GM12864 (cell line): ENCODE results near the gene SYNE1.
"Not testable (repeated sequence)": the region's sequence is repeated elsewhere in the genome, so short reads cannot be mapped to it uniquely, and the experiment has no call there.

Experiments
- DNase-seq: peaks from one replicate; pipeline ENCODE4 v3.0.0-alpha.2; 2011; ENCODE audit warnings: low read depth
- H3K4me3 ChIP-seq: 2 replicates; pipeline ENCODE4 v1.5.1; 2011; ENCODE audit warnings: mild to moderate bottlenecking, low read depth, low read length, control low read depth
- CTCF ChIP-seq: IDR thresholded peaks from 2 replicates; pipeline ENCODE4 v1.5.1; 2011; ENCODE audit warnings: low read depth, mild to moderate bottlenecking, moderate library complexity, low read length, control low read depth, inconsistent platforms; ENCODE audit errors: missing control alignments

SYNE1 gene

GRCh38 chr6:152630832-152631231 is 6.3 kb downstream of the SYNE1 start:
- no peak for DNase-seq
- TF ChIP-seq CTCF = no peak
- H3K4me3 ChIP-seq = no peak overlapping the region

DNA sequence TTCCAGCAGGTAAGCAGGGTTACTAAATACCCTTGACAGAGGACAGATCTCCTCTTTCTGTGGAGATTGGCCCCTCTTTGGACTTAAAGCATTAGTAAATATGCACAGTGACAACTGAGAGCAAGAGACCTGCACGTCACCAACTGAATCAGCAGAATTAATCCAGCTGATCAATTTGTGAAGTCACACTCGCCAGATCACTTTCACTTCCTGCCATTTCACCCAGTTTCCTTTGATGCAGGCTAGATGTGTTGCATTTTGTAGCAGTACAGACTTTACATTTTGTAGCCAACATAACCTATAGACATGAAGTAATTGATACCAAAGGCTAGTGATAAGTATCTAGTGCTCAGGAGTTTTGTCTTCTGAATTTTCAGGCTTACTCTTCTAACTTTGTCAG is 11.9 kb downstream of the SYNE1 start:
- no peak for DNase-seq
- H3K4me3 ChIP-seq = no peak overlapping the region
- TF ChIP-seq CTCF = no peak

- not testable (repeated sequence) for H3K4me3 ChIP-seq, DNase-seq
These were observed 22.4 kb downstream of the SYNE1 start for GRCh38 chr6:152614776-152615175.

DNA sequence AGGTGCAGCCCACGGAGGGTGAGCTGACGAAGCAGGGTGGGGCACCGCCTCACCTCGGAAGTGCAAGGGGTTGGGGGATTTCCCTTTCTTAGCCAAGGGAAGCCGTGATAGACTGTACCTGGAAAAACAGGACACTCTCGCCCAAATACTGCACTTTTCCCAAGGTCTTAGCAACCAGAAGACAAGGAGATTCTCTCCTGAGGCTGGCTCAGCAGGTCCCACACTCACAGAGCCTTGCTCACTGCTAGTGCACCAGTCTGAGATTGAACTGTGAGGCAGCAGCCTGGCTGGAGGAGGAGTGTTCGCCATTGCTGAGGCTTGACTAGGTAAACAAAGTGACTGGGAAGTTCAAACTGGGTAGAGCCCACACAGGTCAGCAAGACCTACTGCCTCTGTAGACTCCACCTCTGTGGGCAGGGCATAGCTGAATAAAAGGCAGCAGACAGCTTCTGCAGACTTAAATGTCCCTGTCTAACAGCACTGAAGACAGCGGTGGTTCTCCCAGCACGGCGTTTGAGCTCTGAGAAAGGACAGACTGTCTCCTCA is 28.0 kb downstream of the SYNE1 start:
- no peak for TF ChIP-seq CTCF
- DNase-seq = no peak
- no peak overlapping the region for H3K4me3 ChIP-seq

DNA sequence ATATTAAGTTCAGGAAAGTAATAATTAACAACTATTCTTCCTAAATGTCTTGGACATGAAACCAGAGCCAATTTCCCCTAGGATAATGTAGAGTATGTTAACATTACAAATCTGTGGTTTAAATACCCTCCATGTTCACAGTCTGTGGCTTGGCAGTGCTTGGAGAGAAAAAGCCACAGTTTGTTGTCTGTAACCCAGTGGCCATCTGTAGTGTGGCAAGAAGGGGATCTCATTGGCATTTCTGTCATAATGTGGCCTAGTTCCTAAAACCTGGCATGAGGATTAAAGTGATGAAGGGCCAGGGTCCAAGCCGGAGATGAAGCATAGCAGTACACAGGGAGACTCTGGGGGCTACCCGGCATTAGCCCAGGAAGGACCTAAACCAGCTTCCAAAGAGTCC is 31.2 kb downstream of the SYNE1 start:
- no peak for TF ChIP-seq CTCF

GRCh38 chr6:152605342-152605741 is 31.8 kb downstream of the SYNE1 start:
- DNase-seq = no peak
- H3K4me3 ChIP-seq = no peak overlapping the region
- TF ChIP-seq CTCF = no peak

More for the DNA sequence above, 31.2 kb downstream of the SYNE1 start:
- H3K4me3 ChIP-seq = no peak overlapping the region
- DNase-seq = no peak

DNA sequence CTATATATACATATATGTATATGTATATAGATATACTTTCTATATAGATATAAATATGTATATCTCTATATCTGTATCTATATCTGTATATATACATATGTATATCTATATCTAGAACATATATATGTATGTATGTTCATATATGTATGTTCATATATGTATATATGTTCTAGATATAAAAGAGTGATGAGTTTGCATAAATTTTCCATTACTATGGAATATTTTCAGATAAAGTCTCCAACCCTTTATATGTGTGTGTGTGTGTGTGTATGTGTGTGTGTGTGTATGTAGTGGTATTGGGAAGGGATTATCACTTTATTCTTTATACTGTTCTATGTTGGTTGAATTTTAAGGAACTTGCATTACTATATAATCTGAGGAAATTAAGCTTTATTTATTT is 33.3 kb downstream of the SYNE1 start:
- H3K4me3 ChIP-seq = no peak overlapping the region
- DNase-seq = no peak
- TF ChIP-seq CTCF = no peak
